GM18861 (cell line): ENCODE data around the gene FATE1.
"Not testable (repeated sequence)": the region's sequence is repeated elsewhere in the genome, so short reads cannot be mapped to it uniquely, and the experiment has no call there.

Source experiments
- ATAC-seq: cut with Tn5 transposase; IDR thresholded peaks from one replicate; pipeline ENCODE4 v1.9.1; 2021; ENCODE audit not compliant: unreplicated experiment

FATE1 gene, protein sequence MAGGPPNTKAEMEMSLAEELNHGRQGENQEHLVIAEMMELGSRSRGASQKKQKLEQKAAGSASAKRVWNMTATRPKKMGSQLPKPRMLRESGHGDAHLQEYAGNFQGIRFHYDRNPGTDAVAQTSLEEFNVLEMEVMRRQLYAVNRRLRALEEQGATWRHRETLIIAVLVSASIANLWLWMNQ

DNA sequence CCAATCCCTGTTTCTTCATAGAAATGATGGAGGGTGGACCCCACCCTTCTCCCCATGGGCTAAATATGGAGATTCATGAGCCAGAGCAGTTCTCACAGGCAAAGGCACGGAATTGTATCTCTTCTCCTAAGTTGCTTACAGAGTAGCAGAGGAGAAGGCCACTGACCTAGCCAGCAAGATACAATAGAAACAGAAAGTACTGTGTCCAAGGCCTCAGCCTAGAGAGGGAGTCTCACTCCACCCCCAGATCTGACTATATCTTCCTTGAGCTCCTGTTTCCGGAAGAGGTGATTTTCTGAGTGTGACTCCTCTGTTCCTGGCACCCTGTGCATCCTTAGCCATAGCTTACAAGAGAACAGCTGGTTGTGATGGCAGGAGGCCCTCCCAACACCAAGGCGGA is at the start of gene FATE1:
TSS of gene FATE1 (plus strand) at position 284 of the 400 bp plus-strand sequence. CDS start at position 369, 85 bp downstream.
- ATAC-seq, result no peak

DNA sequence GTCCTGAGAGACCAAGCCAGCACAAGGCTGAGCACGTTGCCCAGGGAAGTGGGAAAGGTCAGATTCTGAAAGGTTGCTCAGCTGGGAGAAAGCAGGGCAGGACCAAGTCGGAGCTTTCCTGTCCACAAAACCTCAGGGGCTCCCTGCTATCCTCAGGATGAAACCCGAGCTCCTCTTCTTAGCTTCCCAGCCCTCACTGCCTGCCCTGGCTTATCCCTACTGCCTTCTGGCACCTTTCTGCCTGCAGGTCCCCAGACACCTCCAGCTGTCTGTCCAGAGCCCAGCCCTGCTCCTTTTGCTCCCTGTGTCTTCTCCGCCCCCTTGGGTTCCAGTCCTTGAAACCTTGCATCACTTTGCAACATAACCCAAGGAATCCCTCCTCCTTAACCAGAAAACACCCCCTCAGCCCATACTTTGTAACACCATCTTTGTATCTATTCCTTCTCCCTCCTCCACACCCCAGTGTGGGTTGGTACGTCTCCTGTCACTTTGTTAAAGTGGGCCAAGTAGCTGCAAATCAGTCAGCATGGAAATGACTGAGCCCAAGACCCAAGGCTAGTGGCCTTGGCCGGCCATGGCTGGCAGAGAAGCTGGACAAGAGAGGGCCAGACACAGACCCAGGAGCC is 40.6 kb upstream of the FATE1 start:
- no peak for ATAC-seq

DNA sequence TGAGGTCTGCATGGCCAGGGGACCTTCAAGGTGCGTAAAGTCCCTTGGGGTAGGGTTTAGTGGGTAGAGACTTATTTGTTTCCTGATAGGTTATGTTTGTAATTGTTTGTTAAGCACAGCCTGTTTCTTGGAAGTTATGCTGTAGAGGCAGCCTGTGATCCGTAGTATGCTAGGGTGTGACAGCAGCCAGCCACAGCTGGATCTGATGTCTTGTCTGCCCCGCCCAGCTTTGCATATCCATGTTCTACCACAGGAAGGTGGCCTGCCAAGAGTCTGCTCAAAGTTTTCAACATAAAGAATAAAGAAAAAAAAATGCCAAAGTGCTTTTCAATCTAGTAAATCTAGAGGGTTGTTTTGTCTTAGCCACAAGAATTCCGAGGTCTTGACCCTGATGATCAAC is 39.6 kb upstream of the FATE1 start:
- no peak for ATAC-seq

DNA sequence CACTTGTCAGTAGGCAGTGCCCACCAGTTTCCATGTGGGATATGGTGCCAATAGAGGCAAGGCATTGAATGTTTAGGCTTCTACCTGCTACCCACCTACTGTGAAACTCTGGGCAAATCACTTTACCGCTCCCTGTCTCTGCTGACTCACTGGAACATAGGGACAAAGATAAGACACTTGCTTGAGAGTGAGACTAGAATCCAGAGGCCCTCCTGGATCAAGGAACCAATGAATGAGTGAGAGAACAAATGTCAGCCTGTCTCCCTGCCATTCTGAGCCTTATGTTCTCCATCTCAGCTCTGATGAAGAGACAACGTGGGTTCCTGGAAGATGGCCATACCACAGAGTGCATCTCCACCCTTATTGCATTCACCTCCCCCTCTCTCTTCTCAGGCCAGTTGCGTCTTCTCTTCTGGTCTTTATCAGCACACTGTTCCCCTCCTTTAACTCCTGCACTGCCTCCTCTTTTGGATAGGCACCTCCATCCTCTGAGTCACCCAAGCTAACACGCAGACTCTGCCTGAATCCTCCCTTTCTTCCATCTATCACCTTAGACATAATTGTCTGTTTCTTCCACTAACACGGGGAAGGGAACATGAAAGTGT is 35.9 kb upstream of the FATE1 start:
- no peak for ATAC-seq

DNA sequence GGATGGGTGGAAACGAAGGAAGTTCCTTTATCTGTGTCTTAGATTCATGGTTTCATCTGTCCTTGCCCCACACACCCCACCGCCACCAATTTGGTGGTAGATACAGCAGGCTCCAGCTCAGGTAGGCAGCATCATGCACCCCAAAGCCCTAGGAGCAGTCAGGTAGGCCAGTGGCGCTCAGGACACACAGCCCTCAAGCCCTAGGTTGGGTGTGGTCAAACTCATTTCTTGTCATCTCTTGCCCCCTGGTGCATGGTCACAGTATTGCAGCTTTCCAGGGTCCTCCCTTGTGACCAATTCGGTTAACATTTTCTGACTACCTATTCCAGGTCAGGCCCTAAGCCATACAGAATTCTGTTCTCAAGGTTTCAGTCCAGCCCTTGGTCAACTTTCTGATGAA is 35.0 kb upstream of the FATE1 start:
- ATAC-seq, result peak; percentile 87

DNA sequence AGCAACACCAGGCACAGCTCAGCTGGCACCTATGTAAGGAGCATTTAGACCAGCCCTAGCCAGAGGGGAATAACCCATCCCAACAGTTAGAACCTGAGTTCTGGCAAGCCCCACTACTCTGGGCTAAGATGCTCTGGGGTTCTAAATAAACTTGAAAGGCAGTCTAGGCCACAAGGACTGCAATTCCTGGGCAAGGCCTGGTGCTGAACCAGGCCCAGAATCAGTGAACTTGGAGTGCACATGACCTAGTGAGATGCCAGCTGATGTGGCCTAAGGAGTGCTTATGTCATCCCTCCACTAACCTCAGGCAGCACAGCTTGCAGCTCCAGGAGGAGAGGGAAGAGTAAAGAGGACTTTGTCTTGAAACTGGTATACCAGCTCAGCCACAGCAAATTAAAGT is 28.2 kb upstream of the FATE1 start:
- ATAC-seq, result no peak

DNA sequence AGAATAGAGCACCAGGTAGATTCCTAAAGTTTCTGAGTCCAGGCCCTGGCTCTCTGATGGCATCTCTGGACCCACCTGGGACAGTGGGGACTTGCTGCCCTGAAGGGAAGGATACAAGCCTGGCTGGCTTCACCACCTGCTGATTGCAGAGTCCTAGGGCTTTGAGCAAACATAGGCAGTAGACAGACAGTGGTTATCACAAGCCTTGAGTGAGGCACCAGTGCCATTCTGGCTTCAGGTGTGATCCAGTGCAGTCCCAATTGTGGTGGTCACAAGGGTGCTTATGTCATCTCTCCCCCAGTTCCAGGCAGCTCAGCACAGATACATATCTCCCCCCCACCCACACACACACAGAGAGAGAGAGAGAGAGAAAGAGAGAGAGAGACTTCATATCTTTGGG is 27.1 kb upstream of the FATE1 start:
- ATAC-seq, result no peak

DNA sequence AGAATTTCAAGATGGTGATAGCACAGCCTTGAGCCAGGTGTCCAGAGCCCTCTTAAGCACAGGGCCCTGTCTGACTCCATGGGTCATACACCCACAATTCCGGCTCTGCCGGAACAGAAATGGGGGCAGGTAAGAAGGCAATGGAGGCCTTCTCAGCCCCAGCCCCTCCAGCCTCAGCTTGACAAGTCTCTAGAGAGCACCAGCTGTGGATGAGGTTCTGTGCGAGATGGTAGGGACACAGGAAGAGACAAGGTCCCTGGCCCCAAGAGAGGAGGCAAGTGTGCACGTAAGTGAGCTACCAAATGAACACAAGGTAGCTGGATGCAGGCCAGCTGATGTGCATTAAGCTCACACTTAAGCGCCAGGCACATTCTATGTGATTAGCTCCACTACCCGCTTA is 23.0 kb upstream of the FATE1 start:
- ATAC-seq, result no peak

DNA sequence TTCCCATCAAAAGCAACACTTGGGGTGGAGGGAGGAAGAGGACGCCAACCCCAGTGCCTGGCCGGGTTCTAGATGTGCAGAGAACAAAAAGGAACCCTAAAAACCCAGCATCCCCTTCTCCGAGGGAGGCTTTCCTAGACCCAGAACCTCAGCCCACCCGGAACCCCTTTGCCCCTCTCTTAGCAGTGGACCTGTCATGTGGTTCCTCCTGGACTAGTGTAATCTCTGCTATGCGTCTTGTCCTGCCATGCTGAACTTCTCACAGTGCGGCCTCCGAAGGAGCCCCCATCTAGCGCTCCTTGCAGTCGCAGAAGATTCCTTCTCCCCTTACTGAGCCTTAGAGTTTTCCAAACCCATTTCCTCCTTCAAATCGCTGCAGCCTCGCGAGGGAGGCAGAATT is 21.7 kb upstream of the FATE1 start:
- no peak for ATAC-seq

DNA sequence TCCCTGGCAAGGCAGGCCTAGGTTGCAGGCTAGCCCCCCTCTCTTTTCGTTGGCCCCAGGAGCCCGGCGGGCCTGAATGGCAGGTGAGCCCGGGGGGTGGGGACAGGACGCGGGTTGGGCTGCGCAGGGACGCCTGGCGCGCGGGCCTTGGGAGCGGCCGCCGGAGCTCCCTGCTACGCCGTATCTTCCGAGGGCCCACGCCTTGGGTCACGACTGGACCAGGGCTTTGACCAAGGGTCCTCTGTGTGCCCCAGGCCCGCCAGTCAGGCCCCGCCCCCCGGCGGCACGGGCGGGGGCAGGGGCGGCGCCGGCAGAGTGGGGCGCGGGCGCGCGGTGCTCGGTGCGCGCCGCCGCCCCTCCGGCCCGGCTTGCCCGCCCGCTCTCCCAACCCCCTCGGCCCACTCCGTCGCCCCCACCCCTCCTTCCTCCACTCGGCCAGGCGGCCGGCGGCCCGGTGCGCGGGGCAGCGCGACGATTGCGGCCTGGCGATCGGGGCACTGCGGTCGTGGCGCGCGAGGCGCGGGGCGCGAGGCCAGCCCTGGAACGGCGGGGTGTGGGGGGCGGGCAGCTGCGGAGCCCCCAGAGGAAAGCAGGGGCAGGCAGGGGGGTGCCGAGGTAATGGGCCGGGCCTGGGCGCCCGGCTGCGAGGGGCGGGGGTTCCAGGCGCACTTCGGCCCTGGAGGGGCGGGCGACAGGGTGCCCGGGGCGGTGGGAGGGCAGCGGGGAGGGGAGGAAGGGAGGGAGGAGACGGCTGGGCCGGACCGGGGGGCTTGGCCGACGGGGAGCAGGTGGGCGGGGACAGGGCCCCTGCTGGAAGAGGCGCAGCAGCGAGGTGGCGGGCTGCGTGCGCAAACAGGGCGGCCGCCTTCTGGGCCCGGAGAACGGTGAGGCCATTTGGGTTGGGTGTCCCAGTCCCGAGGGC is 20.9 kb upstream of the FATE1 start, which contains the start of gene PRRG3:
TSS of gene PRRG3 (plus strand) at position 798 of the 922 bp plus-strand sequence. CDS start 3,357 bp downstream, outside the sequence.
- no peak for ATAC-seq

DNA sequence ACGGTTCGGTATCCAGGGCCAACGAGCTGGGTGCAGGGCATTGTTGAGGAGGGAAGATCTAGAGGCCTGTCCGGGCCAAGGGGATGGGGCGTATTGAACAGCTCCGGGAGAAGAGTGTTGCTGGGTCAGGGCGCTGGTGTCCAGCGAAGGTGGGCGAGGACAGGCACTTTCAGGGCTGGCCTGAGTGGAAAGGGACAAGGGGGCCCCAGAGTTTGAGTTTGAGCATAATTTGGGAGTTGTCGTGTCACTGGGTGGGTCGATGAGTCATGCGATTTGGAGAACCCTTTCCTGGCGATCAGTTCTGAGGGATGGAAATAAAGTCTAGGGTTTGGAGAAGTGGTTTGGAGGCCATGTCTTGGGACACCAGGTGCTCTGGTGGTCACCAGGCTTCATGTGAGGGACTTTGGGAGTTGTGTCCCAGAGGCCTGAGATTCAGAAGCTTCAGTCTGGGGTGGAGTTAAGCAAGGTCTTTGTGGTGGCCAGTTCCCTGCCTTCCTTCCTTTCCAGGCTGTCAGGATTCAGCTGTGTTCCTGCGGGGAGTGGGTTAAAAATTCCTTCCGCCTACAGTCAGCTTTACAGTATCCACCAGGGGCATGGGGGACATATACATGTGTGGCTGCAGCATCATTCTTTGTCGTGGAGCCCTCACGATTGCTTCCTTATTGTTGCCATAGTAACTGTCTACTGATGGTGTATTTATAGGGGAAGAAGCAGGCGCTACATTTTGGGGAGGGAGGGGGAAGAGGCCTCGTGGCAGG is 20.1 kb upstream of the FATE1 start:
- ATAC-seq, result no peak

DNA sequence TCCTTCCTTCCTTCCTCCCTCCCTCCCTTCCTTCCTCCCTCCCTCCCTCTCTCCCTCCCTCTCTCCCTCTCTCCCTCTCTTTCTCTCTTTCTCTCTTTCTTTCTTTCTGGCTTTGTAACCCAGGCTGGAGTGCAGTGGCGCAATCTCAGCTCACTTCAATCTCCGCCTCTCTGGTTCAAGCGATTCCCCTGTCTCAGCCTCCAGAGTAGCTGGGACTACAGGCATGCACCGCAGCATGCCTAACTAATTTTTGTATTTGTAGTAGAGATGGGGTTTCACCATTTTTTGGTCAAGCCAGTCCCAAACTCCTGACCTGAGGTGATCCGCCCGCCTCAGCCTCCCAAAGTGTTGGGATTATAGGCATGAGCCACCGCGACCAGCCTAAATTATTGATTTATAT is 18.8 kb upstream of the FATE1 start:
- not testable (repeated sequence) for ATAC-seq

DNA sequence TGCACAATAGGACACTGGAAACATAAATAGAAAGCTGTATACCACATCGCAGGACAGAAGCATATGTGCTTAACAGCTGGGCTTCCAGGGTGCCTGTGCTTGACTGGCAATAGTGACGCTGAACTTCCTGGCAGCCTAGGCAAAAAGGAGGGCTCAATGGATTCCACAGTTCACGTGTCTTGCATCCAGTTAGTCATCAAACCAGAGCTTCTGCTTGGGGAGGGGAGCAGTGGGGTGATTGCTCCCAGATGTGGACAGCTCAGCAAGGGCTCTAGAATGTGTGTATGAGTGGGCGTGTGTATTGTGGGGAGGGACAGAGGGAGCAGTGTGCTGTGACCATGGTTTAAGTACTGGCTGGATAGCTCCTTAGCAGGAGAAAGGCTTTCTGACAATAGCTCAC is 18.3 kb upstream of the FATE1 start:
- ATAC-seq, result no peak

DNA sequence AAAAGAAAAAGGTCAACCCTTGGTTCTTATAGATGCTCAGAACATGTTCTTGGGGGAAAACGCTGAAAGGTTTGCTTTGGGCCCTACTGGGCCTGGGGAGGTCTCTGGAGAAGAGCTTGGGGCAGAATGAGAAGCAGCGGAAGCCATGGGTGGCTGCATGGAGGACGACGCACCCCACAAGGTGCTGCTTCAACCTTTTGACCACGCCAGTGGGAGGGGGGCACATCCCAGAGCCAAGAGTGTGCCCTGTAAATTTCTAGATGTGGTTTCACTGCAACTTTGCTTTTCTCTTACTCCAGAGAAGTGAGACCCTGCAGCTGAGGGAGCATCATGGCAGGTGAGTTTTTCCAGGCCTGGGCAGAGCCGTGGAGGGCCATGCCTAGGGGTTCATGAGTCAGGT is 17.4 kb upstream of the FATE1 start:
- no peak for ATAC-seq

DNA sequence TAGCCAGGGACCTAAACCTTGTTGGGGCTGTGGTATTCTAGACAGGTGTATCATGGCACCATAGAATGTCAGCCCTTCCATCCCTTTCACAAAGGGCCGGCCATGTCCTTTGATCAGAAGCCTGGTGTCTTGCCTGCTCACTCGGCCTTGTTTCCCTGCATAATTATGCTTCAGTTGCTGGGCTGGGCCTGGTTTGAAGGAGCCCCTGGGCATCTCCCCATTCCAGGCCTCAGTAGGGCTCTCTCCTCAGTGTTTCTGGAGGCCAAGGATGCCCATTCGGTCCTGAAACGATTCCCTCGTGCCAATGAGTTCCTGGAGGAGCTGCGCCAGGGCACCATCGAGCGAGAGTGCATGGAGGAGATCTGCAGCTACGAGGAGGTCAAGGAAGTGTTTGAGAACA is 16.1 kb upstream of the FATE1 start:
- no peak for ATAC-seq

DNA sequence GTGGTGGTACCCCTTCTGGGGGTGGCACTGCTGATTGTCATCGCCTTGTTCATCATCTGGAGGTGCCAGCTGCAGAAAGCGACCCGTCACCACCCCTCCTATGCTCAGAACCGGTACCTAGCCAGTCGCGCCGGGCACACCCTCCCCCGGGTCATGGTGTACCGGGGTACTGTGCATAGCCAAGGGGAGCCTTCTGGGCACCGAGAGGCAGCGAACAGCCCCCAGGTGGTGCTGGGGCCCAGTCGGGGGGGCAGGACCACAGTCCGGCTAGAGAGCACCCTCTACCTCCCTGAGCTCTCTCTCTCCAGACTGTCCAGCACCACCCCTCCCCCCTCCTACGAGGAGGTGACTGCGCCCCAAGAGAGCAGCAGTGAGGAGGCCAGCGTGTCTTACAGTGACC is 15.3 kb upstream of the FATE1 start:
- no peak for ATAC-seq

DNA sequence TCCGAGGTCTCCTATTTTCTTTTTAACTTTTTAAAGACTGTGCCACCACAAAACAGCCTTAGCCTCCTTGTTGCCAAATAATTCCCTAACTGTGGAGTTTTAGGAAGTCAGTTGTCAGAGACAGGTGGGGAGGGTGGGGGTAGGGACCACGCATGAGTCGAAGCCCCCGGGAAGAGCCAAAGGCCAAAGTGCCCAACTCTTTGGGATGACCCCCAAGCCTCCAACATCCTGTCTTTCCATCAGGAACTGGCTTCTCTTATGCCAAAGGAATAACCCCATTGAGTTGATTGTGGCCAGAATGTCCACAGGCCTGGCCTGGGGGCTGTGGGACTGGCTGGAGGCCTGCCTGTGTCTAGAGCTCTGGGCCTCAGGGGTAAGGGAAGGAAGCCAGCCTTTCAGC is 14.8 kb upstream of the FATE1 start:
- no peak for ATAC-seq

DNA sequence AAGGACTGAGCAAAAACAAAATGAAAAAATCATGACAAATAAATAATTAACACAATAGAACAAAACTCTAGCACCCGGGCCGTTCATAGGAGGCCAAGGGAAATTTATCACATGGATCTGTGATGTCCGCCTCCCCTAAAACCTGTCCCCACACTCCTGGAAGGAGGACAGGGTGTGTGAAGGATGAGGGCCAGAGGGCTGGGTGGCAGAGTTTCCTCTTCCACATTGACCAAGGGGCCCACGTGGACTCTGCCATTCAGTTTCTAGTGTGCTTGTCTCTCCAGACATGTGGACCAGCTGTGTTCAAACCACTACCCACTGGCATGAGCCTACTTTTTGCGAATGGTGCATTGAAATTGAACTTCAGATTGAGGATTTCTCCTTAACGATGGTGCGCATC is 14.3 kb upstream of the FATE1 start:
- no peak for ATAC-seq

DNA sequence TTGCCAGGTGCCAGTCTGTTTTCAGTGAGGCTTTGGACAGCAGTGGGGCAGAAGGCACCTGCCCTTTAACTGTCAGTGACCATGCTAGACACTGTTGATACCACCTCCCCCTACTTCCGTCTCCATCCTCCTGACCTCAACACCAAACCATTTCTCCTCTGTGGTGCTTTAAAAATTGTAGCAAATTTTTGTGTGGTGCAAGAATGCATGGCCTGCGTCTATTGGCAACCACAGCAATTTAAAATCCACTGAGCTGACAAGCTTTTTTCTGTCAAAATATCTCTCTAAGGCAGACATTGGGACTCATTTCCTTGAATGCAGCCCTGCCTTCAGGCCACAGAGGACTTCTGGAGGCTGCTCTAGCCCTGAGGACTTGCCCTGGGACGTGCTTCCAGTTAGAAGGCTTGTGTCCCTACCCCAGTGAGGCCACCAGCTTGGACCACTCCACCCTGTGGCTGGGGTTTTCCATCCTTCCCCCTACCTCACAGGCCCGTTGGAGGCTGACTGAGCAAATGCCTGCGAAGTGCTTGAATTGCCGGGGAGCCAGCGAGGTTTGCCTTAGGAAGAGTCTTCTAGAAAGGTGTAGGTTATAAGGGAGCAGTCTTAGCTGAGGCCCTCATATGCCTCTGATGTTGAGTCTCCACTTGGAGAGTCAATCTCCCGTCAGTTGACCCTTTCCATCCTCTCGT is 13.7 kb upstream of the FATE1 start:
- no peak for ATAC-seq

DNA sequence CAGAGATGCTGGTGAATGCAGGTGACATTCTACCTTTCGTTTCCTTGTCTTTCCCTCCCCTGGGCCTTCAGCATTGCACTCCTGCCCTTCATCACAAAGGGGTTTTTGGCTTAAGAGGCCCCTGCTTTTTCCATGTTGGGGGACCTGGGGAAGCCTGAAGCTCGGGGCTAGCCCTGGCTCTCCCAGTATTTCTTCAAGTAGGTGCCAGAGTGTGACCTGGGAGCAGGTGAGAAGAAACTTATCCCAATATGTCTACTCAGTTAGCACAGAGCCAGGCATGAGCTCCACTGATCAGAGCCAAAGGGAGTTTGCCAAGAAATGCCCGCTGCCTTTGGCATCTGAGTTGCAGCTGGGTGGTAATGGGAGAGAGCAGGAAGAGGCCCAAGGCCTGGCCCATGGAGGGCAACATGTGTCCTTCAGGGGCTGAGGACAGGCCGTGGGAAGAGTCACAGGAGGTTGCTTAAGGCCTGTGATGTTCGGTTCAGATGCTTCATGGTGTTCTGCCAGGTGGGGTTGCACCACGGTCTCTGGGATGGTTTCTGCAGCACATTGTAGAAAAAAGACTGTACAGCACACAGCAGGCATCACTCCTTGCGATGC is 13.0 kb upstream of the FATE1 start:
- ATAC-seq, result no peak
